HepG2 (cell line): ENCODE data around the gene FAF2. TPM values are rescaled to one million over a fixed set of nuclear protein-coding genes. Genes with fewer than 3 reads are reported as not detected.

ENCODE experiments used
- ATAC-seq: fragments of 200-7000 bp; cut with Tn5 transposase; 3 replicates; pipeline ENCODE4 v1.9.1; 2020; ENCODE audit warnings: mild to moderate bottlenecking, moderate library complexity
- BruUV-seq: library from RNA; stranded (reverse); fragments of 400-500 nt; replicated peaks from 2 replicates; lab custom pipeline; 2021; lab: Mats Ljungman, UMichigan
- CTCF ChIA-PET: fragments of 300-600 bp; formaldehyde crosslinking; extraction: SDS; loops from one replicate; lab custom pipeline; 2021; ENCODE audit warnings: low total read pairs, inconsistent platforms, low intra/inter-chr PET ratio; lab: Yijun Ruan, JAX
- POLR2A ChIA-PET: fragments of 350-600 bp; sonication (Branson Sonifier 250); formaldehyde crosslinking; loops from one replicate; lab custom pipeline; 2020; ENCODE audit warnings: antibody characterized with exemption, inconsistent platforms; lab: Yijun Ruan, JAX
- DNase-seq: peaks from one replicate; pipeline ENCODE4 v3.0.0-alpha.2; 2015; ENCODE audit warnings: low spot score
- FAIRE-seq: peaks from 3 replicates; lab custom pipeline; 2011; peaks lifted over from hg19 to GRCh38; lab: Jason Lieb, UNC
- H2AFZ ChIP-seq: one replicate; pipeline ENCODE4 v1.6.1; 2011; ENCODE audit warnings: low read length, inconsistent platforms
- H3K27ac ChIP-seq: fragments of 300-600 bp; 3 replicates; pipeline ENCODE4 v1.8.0; 2011; ENCODE audit warnings: mixed run types, mild to moderate bottlenecking, mixed read lengths, low read length, inconsistent platforms; ENCODE audit not compliant: insufficient read depth; ENCODE audit errors: extremely low read length
- H3K27me3 ChIP-seq, 2 experiments: fragments of 200-600 bp in 1 of 2; 2 replicates in 1 of 2; 3 replicates in 1 of 2; pipeline versions ENCODE4 v1.6.0 to v1.8.0; 2011; ENCODE audit warnings: low read length in 2 of 2, mild to moderate bottlenecking in 2 of 2, moderate library complexity in 2 of 2, inconsistent platforms in 1 of 2; ENCODE audit not compliant: insufficient read depth in 2 of 2, control insufficient read depth in 1 of 2
- H3K36me3 ChIP-seq, 2 experiments: fragments of 200-600 bp in 1 of 2; replicated peaks in 1 of 2; 2 replicates in 1 of 2; 3 replicates in 1 of 2; pipeline versions ENCODE4 v1.5.1 to v1.8.0; 2011; ENCODE audit warnings: low read length in 2 of 2, inconsistent platforms in 1 of 2; ENCODE audit not compliant: insufficient read depth in 2 of 2, control insufficient read depth in 1 of 2
- H3K4me1 ChIP-seq: 2 replicates; pipeline ENCODE4 v1.5.1; 2012; ENCODE audit warnings: low read length, inconsistent platforms; ENCODE audit not compliant: insufficient read depth
- H3K4me2 ChIP-seq: 2 replicates; pipeline ENCODE4 v1.6.0; 2011; ENCODE audit warnings: low read depth, low read length, inconsistent platforms
- H3K4me3 ChIP-seq, 3 experiments: fragments of 200-600 bp in 1 of 3; sonication (generic), shearing (Covaris generic) in 1 of 3; replicated peaks in 1 of 3; 2 replicates each; pipeline ENCODE4 v1.5.1; 2011 to 2016; ENCODE audit warnings: low read length in 3 of 3, inconsistent platforms in 2 of 3, low read depth in 2 of 3, mild to moderate bottlenecking in 2 of 3, control low read depth in 1 of 3, mixed read lengths in 1 of 3; ENCODE audit not compliant: insufficient read depth in 1 of 3
- H3K79me2 ChIP-seq: one replicate; pipeline ENCODE4 v1.6.1; 2011; ENCODE audit warnings: low read length, inconsistent platforms; ENCODE audit not compliant: insufficient read depth
- H3K9ac ChIP-seq: 2 replicates; pipeline ENCODE4 v1.6.0; 2011; ENCODE audit warnings: mild to moderate bottlenecking, low read depth, low read length, inconsistent platforms; ENCODE audit not compliant: insufficient read depth
- H3K9me3 ChIP-seq: 2 replicates; pipeline ENCODE4 v1.5.1; 2012; ENCODE audit warnings: mild to moderate bottlenecking, low read length
- H4K20me1 ChIP-seq: 2 replicates; pipeline ENCODE4 v1.6.0; 2011; ENCODE audit warnings: inconsistent platforms, mild to moderate bottlenecking, low read length, moderate library complexity; ENCODE audit not compliant: insufficient read depth
- FOSL2 ChIP-seq: sonication (generic); formaldehyde crosslinking; IDR thresholded peaks from 2 replicates; pipeline ENCODE4 v1.4.0; 2020; ENCODE audit warnings: missing genetic modification reagents
- FOXP1 ChIP-seq, 2 experiments: fragments of 450-650 bp in 1 of 2; IDR thresholded peaks; 2 replicates each; pipeline ENCODE4 v1.6.1; 2017 to 2018; ENCODE audit warnings: antibody characterized with exemption in 1 of 2
- HMG20B ChIP-seq: conservative IDR thresholded peaks from 2 replicates; pipeline ENCODE4 v1.6.1; 2016; ENCODE audit warnings: missing genetic modification reagents, missing compliant biosample characterization
- MTA3 ChIP-seq: sonication (generic); formaldehyde crosslinking; IDR thresholded peaks from 2 replicates; pipeline ENCODE4 v1.4.0; 2020; ENCODE audit warnings: missing genetic modification reagents
- PAX8 ChIP-seq: sonication (generic); formaldehyde crosslinking; IDR thresholded peaks from 2 replicates; pipeline ENCODE4 v1.8.0; 2022; ENCODE audit warnings: mild to moderate bottlenecking, missing genetic modification reagents, borderline replicate concordance
- PRPF4 ChIP-seq: fragments of 200-400 bp; formaldehyde crosslinking; IDR thresholded peaks from 2 replicates; pipeline ENCODE4 v1.6.1; 2016; ENCODE audit warnings: low read length, low read depth; ENCODE audit not compliant: poor library complexity, severe bottlenecking
- SOX6 ChIP-seq, 2 experiments: fragments of 450-650 bp in 1 of 2; sonication (generic) in 1 of 2; formaldehyde crosslinking in 1 of 2; IDR thresholded peaks; 2 replicates each; pipeline versions ENCODE4 v1.4.0 to v1.6.1; 2017 to 2020; ENCODE audit warnings: antibody characterized with exemption in 1 of 2, mild to moderate bottlenecking in 1 of 2, missing genetic modification reagents in 1 of 2
- ZBTB20 ChIP-seq: sonication (generic); formaldehyde crosslinking; IDR thresholded peaks from 2 replicates; pipeline ENCODE4 v1.8.1; 2023; ENCODE audit warnings: missing genetic modification reagents, low read depth, mild to moderate bottlenecking, borderline replicate concordance
- ZBTB3 ChIP-seq: sonication (generic); formaldehyde crosslinking; IDR thresholded peaks from 2 replicates; pipeline ENCODE4 v1.4.0; 2020; ENCODE audit warnings: low read depth, mild to moderate bottlenecking, moderate library complexity, missing genetic modification reagents, borderline replicate concordance
- ZFP82 ChIP-seq: sonication (generic); formaldehyde crosslinking; IDR thresholded peaks from 2 replicates; pipeline ENCODE4 v1.5.1; 2020; ENCODE audit warnings: mild to moderate bottlenecking, missing genetic modification reagents, borderline replicate concordance
- ZNF546 ChIP-seq: sonication (generic); formaldehyde crosslinking; conservative IDR thresholded peaks from 2 replicates; pipeline ENCODE4 v1.8.1; 2023; ENCODE audit warnings: mild to moderate bottlenecking, missing genetic modification reagents
- ZSCAN12 ChIP-seq: sonication (generic); formaldehyde crosslinking; IDR thresholded peaks from 2 replicates; pipeline ENCODE4 v1.9.0; 2021; ENCODE audit warnings: mild to moderate bottlenecking, missing genetic modification reagents
- WGBS: methylation state at CpG from one replicate; pipeline ENCODE4 v1.1.6; 2017; ENCODE audit warnings: low lambda C conversion rate; 5-methylcytosine and 5-hydroxymethylcytosine counted together
- in situ Hi-C: cut with HindIII; loops from 2 replicates; pipeline ENCODE4 v1.10.0; 2017; ENCODE audit warnings: low pct_unique_long_range_greater_than_20kb; ENCODE audit not compliant: extremely low pct_ligation_motif_present
- intact Hi-C: fragments of 100-400 bp; cut with micrococcal nuclease; formaldehyde crosslinking; loops from one replicate; pipeline ENCODE4 v1.10.0; 2022; ENCODE audit not compliant: unreplicated experiment
- polyA plus RNA-seq, 8 experiments: library from polyadenylated mRNA; depleted of rRNA in 3 of 8; stranded (reverse) in 7 of 8; unstranded in 1 of 8; fragments of >200 nt; fragmentation: Illumina TruSeq in 4 of 8; extraction: Trizol in 4 of 8; gene quantifications; 2 replicates each; pipeline versions ENCODE4 v1.2.1 to v1.2.3, GENCODE V29; 2011 to 2016; ENCODE audit warnings: low read depth in 4 of 8, missing spikeins in 1 of 8, mixed read lengths in 1 of 8; ENCODE audit not compliant: insufficient read depth in 1 of 8
- total RNA-seq, 5 experiments: library from RNA; depleted of rRNA; stranded (reverse); fragments of >200 nt; fragmentation: Illumina TruSeq; extraction: Trizol; gene quantifications; 2 replicates each; pipeline ENCODE4 v1.2.3, GENCODE V29; 2016; ENCODE audit warnings: low read depth in 1 of 5
- TF ChIP-seq, protein P1 (sequence below): sonication (generic); formaldehyde crosslinking; IDR thresholded peaks from 2 replicates; pipeline ENCODE4 v1.5.0; 2020; ENCODE audit warnings: missing genetic modification reagents, mild to moderate bottlenecking, borderline replicate concordance
- TF ChIP-seq, protein P2 (sequence below): sonication (generic); formaldehyde crosslinking; IDR thresholded peaks from 2 replicates; pipeline ENCODE4 v1.8.0; 2022; ENCODE audit warnings: missing genetic modification reagents, mild to moderate bottlenecking, moderate library complexity, borderline replicate concordance
- TF ChIP-seq, protein P3 (sequence below), 2 experiments: sonication (generic) in 1 of 2; formaldehyde crosslinking in 1 of 2; IDR thresholded peaks; 2 replicates each; pipeline versions ENCODE4 v1.5.1 to v1.6.1; 2011 to 2020; ENCODE audit warnings: borderline replicate concordance in 1 of 2, low read depth in 1 of 2, low read length in 1 of 2, mild to moderate bottlenecking in 1 of 2, missing genetic modification reagents in 1 of 2, moderate library complexity in 1 of 2
- TF ChIP-seq, protein P4 (sequence below): sonication (generic); formaldehyde crosslinking; conservative IDR thresholded peaks from 2 replicates; pipeline ENCODE4 v1.5.0; 2020; ENCODE audit warnings: missing genetic modification reagents

The FAF2 gene
- total and polyA plus RNA-seq, 2 of the 13 experiments (the other 11 are each of a cell fraction or from before 2014, with no cell fraction given): 27.8 to 34.3 TPM

DNA sequence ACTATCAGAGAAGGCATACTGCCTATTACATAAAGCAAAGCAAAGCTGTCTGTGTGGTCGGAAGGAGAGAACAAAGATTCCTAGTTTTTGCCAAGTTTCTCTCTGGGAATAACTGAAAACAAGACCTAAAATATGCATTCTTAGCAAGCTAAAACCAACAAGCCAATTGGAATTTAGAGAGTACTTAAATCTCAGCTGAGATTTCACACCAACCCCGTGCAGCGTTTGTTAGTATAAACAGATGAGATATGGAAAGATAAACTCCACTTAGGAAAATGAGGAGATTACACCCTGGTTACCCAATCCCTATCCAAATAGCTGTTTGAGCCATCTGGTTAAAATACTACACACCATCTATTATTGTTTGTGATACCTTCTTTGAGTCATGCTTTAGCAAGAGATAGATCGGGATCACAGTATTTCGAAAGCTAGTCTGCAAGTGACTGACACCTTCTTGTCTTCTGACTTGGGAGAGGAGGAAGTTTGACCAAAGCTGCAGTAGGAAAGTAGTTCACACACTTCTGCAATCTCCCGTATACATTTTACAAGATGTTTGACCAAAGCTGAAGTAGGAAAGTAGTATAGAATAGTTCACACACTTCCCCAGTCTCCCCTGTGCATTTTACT, 18.2 kb downstream of the FAF2 start:
- Histone ChIP-seq H3K9ac (no peak overlapping the region), H3K9me3 (no peaks in the 10 kb centered on the region), H3K27me3 (no peaks in the 10 kb centered on the region), H3K4me1 (peaks cover 22% of the 10 kb centered on the region), H3K79me2 (peaks cover 39% of the 10 kb centered on the region), H3K4me3 (no peak overlapping the region), H4K20me1 (0 out of 2 replicates have a peak, but pooled peaks cover 7% of the 10 kb centered on the region), H3K36me3 (peaks cover 0 to 14% of the 10 kb centered on the region in 2 experiments; a peak in 2 of 5 replicates), H2AFZ (no peak overlapping the region), H3K27ac (peak overlapping the region; percentile 29), H3K4me2 (no peak overlapping the region)
- in situ Hi-C loops (no loop called here), intact Hi-C loops (no loop called here)
- DNase-seq: peak; percentile 56
- ChIA-PET CTCF (no interaction called here), POLR2A (interaction anchor here (0.6 to 1.7 kb wide), 7 partner anchors 12 to 72 kb away, joined by 3 to 9 read pairs (median 3); partner anchors contain the start of gene RNF44)
- peak; percentile 74 for ATAC-seq
- WGBS: 41% methylated on average over 6 of the region's 6 CpGs
- FAIRE-seq: peak; percentile 53
- no TSS peak for BruUV-seq
- TF ChIP-seq ZFP82: no peak
- TF ChIP-seq ZBTB20 (CRISPR knock-in tag): no peak
- TF ChIP-seq MTA3: no peak
- TF ChIP-seq, protein P1, sequence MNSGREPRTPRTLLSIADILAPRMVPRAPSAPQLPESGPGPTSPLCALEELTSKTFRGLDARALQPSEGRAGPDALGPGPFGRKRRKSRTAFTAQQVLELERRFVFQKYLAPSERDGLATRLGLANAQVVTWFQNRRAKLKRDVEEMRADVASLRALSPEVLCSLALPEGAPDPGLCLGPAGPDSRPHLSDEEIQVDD (CRISPR knock-in tag): no peak
- no peak for TF ChIP-seq ZBTB3 (CRISPR knock-in tag)
- TF ChIP-seq PRPF4: no peak
- TF ChIP-seq, protein P2, sequence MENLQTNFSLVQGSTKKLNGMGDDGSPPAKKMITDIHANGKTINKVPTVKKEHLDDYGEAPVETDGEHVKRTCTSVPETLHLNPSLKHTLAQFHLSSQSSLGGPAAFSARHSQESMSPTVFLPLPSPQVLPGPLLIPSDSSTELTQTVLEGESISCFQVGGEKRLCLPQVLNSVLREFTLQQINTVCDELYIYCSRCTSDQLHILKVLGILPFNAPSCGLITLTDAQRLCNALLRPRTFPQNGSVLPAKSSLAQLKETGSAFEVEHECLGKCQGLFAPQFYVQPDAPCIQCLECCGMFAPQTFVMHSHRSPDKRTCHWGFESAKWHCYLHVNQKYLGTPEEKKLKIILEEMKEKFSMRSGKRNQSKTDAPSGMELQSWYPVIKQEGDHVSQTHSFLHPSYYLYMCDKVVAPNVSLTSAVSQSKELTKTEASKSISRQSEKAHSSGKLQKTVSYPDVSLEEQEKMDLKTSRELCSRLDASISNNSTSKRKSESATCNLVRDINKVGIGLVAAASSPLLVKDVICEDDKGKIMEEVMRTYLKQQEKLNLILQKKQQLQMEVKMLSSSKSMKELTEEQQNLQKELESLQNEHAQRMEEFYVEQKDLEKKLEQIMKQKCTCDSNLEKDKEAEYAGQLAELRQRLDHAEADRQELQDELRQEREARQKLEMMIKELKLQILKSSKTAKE: no peak
- TF ChIP-seq, protein P3, sequence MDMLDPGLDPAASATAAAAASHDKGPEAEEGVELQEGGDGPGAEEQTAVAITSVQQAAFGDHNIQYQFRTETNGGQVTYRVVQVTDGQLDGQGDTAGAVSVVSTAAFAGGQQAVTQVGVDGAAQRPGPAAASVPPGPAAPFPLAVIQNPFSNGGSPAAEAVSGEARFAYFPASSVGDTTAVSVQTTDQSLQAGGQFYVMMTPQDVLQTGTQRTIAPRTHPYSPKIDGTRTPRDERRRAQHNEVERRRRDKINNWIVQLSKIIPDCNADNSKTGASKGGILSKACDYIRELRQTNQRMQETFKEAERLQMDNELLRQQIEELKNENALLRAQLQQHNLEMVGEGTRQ (IDR thresholded peaks at IDR 0.05; ENCODE audit: low read depth, low read length): no peak
- TF ChIP-seq, protein P3 (CRISPR knock-in tag; IDR thresholded peaks at IDR 0.05; ENCODE audit: borderline replicate concordance): no peak
- TF ChIP-seq HMG20B (CRISPR knock-in tag): 0 out of 2 replicates have a peak, but pooled peaks have one; percentile 54
- no peak for TF ChIP-seq FOXP1 (IDR thresholded peaks at IDR 0.05)
- TF ChIP-seq FOXP1 (CRISPR knock-in tag; IDR thresholded peaks at IDR 0.05): 0 out of 2 replicates have a peak, but pooled peaks have one; percentile 38
- TF ChIP-seq SOX6 (IDR thresholded peaks at IDR 0.05): no peak
- 0 out of 2 replicates have a peak, but pooled peaks have one; percentile 48 for TF ChIP-seq SOX6 (CRISPR knock-in tag; IDR thresholded peaks at IDR 0.05)
- no peak for TF ChIP-seq PAX8 (CRISPR knock-in tag)
- TF ChIP-seq ZNF546 (CRISPR knock-in tag): no peak
- 0 out of 2 replicates have a peak, but pooled peaks have one; percentile 27 for TF ChIP-seq FOSL2 (CRISPR knock-in tag)
- TF ChIP-seq ZSCAN12 (CRISPR knock-in tag): no peak
- TF ChIP-seq, protein P4, sequence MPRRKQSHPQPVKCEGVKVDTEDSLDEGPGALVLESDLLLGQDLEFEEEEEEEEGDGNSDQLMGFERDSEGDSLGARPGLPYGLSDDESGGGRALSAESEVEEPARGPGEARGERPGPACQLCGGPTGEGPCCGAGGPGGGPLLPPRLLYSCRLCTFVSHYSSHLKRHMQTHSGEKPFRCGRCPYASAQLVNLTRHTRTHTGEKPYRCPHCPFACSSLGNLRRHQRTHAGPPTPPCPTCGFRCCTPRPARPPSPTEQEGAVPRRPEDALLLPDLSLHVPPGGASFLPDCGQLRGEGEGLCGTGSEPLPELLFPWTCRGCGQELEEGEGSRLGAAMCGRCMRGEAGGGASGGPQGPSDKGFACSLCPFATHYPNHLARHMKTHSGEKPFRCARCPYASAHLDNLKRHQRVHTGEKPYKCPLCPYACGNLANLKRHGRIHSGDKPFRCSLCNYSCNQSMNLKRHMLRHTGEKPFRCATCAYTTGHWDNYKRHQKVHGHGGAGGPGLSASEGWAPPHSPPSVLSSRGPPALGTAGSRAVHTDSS (CRISPR knock-in tag): no peak
